Measurements from ENCODE around the gene NUP214. TPM values are rescaled to one million over a fixed set of nuclear protein-coding genes. Genes with fewer than 3 reads are reported as not detected.

The NUP214 gene
- total RNA-seq, 5 donors from 2014 or later (not counting 1 experiment from before 2014, with no cell fraction given): 66.7 to 106 (median 68.5) TPM

- Mint-ChIP-seq H3K27ac (no peak overlapping the region), H3K27me3 (no peaks in the 10 kb centered on the region), H3K4me3 (no peak overlapping the region), H3K4me1 (peaks cover 2 to 14% (median 2%) of the 10 kb centered on the region in 3 donors), H3K9me3 (no peaks in the 10 kb centered on the region), H3K36me3 (peaks cover 48% of the 10 kb centered on the region)
- Histone ChIP-seq H3K9me3 (no peaks in the 10 kb centered on the region), H3K27ac (ENCODE audit: low read length) (no peak overlapping the region), H3K36me3 (ENCODE audit: control insufficient read depth in 2 of 2, extremely low read depth in 1 of 2, insufficient read depth in 1 of 2, low read length in 1 of 2) (peaks cover 5 to 64% of the 10 kb centered on the region in 2 donors), H3K27me3 (replicated peaks in 1 of 2; ENCODE audit: control insufficient read depth in 2 of 2, extremely low read depth in 1 of 2, insufficient read depth in 2 of 2, low read length in 1 of 2) (no peaks in the 10 kb centered on the region), H3K4me1 (ENCODE audit: control insufficient read depth in 1 of 2, extremely low read depth in 1 of 2, insufficient read depth in 2 of 2, low read length in 2 of 2) (no peaks in the 10 kb centered on the region), H3K4me3 (ENCODE audit: control insufficient read depth in 1 of 2, extremely low read depth in 1 of 2, low read length in 1 of 2) (no peak overlapping the region)
- ChIA-PET POLR2A (no interaction called here), CTCF (interaction anchor here in 1 of 2 donors (0.6 kb wide), 1 partner anchor 19 kb away, joined by 6 read pairs; no protein-coding TSS in a partner anchor)
- ATAC-seq (replicated peaks in 1 of 4) (no peak), DNase-seq (no peak)
- no CpG with 5 or more reads among the region's 1 CpG for WGBS (ENCODE audit: insufficient coverage)
Observed at GRCh38 chr9:131160416-131161112, 35.2 kb downstream of the NUP214 start.

GRCh38 chr9:131161585-131161984, 36.2 kb downstream of the NUP214 start:
- no peaks in the 10 kb centered on the region for H3K27me3 Mint-ChIP-seq
- no peak overlapping the region for H3K4me3 ChIP-seq (ENCODE audit: control insufficient read depth in 1 of 2, extremely low read depth in 1 of 2, low read length in 1 of 2)
- H3K9me3 Mint-ChIP-seq: no peaks in the 10 kb centered on the region
- peaks cover 52% of the 10 kb centered on the region for H3K36me3 Mint-ChIP-seq
- no peaks in the 10 kb centered on the region for H3K9me3 ChIP-seq
- peaks cover 5 to 73% of the 10 kb centered on the region in 2 donors for H3K36me3 ChIP-seq (ENCODE audit: control insufficient read depth in 2 of 2, extremely low read depth in 1 of 2, insufficient read depth in 1 of 2, low read length in 1 of 2)
- H3K27ac Mint-ChIP-seq: no peak overlapping the region
- no peak overlapping the region for H3K4me3 Mint-ChIP-seq
- ATAC-seq (replicated peaks in 1 of 4) (no peak), DNase-seq (no peak)
- no CpG with 5 or more reads among the region's 6 CpGs for WGBS (ENCODE audit: insufficient coverage)
- CTCF ChIA-PET: no interaction called here
- H3K27ac ChIP-seq (ENCODE audit: low read length): no peak overlapping the region
- peaks cover 0 to 6% (median 0%) of the 10 kb centered on the region in 3 donors for H3K4me1 Mint-ChIP-seq
- no peaks in the 10 kb centered on the region for H3K4me1 ChIP-seq (ENCODE audit: control insufficient read depth in 1 of 2, extremely low read depth in 1 of 2, insufficient read depth in 2 of 2, low read length in 2 of 2)
- no peaks in the 10 kb centered on the region for H3K27me3 ChIP-seq (replicated peaks in 1 of 2; ENCODE audit: control insufficient read depth in 2 of 2, extremely low read depth in 1 of 2, insufficient read depth in 2 of 2, low read length in 1 of 2)
- POLR2A ChIA-PET: interaction anchor here in 1 of 2 donors (0.6 kb wide), 2 partner anchors 55 to 355 kb away, joined by 4 to 7 read pairs; no protein-coding TSS in a partner anchor

DNA sequence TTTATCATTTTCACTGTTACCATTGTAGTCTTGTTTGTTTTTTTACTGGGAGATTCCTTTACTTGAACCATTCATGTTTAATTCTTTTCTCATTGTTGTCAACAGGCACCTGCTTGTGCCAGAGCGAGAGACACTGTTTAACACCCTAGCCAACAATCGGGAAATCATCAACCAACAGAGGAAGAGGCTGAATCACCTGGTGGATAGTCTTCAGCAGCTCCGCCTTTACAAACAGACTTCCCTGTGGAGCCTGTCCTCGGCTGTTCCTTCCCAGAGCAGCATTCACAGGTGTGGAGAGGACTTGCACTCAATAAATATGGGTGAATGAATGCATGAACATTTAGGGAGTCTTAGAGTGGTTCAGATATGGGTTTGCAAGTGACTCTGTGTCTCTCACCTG, 37.5 kb downstream of the NUP214 start:
- no peaks in the 10 kb centered on the region for H3K4me1 ChIP-seq (ENCODE audit: control insufficient read depth in 1 of 2, extremely low read depth in 1 of 2, insufficient read depth in 2 of 2, low read length in 2 of 2)
- Mint-ChIP-seq H3K4me1 (peaks cover 5 to 12% (median 6%) of the 10 kb centered on the region in 3 donors), H3K9me3 (no peaks in the 10 kb centered on the region), H3K27ac (no peak overlapping the region), H3K4me3 (no peak overlapping the region), H3K27me3 (no peaks in the 10 kb centered on the region), H3K36me3 (peaks cover 55% of the 10 kb centered on the region)
- no peaks in the 10 kb centered on the region for H3K27me3 ChIP-seq (replicated peaks in 1 of 2; ENCODE audit: control insufficient read depth in 2 of 2, extremely low read depth in 1 of 2, insufficient read depth in 2 of 2, low read length in 1 of 2)
- ATAC-seq (replicated peaks in 1 of 4) (no peak), DNase-seq (no peak)
- H3K9me3 ChIP-seq: no peaks in the 10 kb centered on the region
- WGBS (ENCODE audit: insufficient coverage): 100% methylated on average over 2 of the region's 4 CpGs
- H3K4me3 ChIP-seq (ENCODE audit: control insufficient read depth in 1 of 2, extremely low read depth in 1 of 2, low read length in 1 of 2): no peak overlapping the region
- POLR2A ChIA-PET: no interaction called here
- CTCF ChIA-PET: no interaction called here
- H3K36me3 ChIP-seq (ENCODE audit: control insufficient read depth in 2 of 2, extremely low read depth in 1 of 2, insufficient read depth in 1 of 2, low read length in 1 of 2): peaks cover 6 to 67% of the 10 kb centered on the region in 2 donors
- H3K27ac ChIP-seq (ENCODE audit: low read length): no peak overlapping the region

GRCh38 chr9:131165523-131165922, 40.1 kb downstream of the NUP214 start:
- no peaks in the 10 kb centered on the region for H3K27me3 Mint-ChIP-seq
- Histone ChIP-seq H3K27ac (ENCODE audit: low read length) (no peak overlapping the region), H3K4me3 (ENCODE audit: control insufficient read depth in 1 of 2, extremely low read depth in 1 of 2, low read length in 1 of 2) (no peak overlapping the region), H3K4me1 (ENCODE audit: control insufficient read depth in 1 of 2, extremely low read depth in 1 of 2, insufficient read depth in 2 of 2, low read length in 2 of 2) (no peaks in the 10 kb centered on the region), H3K9me3 (no peaks in the 10 kb centered on the region), H3K27me3 (replicated peaks in 1 of 2; ENCODE audit: control insufficient read depth in 2 of 2, extremely low read depth in 1 of 2, insufficient read depth in 2 of 2, low read length in 1 of 2) (no peaks in the 10 kb centered on the region), H3K36me3 (ENCODE audit: control insufficient read depth in 2 of 2, extremely low read depth in 1 of 2, insufficient read depth in 1 of 2, low read length in 1 of 2) (peaks cover 4 to 59% of the 10 kb centered on the region in 2 donors)
- no peak for DNase-seq
- POLR2A ChIA-PET: no interaction called here
- H3K4me1 Mint-ChIP-seq: peaks cover 8 to 18% (median 12%) of the 10 kb centered on the region in 3 donors
- no peak overlapping the region for H3K4me3 Mint-ChIP-seq
- no peak for ATAC-seq (replicated peaks in 1 of 4)
- CTCF ChIA-PET: no interaction called here
- peak overlapping the region in 1 of 2 donors; percentile 33 for H3K27ac Mint-ChIP-seq
- no peaks in the 10 kb centered on the region for H3K9me3 Mint-ChIP-seq
- peaks cover 53% of the 10 kb centered on the region for H3K36me3 Mint-ChIP-seq

DNA sequence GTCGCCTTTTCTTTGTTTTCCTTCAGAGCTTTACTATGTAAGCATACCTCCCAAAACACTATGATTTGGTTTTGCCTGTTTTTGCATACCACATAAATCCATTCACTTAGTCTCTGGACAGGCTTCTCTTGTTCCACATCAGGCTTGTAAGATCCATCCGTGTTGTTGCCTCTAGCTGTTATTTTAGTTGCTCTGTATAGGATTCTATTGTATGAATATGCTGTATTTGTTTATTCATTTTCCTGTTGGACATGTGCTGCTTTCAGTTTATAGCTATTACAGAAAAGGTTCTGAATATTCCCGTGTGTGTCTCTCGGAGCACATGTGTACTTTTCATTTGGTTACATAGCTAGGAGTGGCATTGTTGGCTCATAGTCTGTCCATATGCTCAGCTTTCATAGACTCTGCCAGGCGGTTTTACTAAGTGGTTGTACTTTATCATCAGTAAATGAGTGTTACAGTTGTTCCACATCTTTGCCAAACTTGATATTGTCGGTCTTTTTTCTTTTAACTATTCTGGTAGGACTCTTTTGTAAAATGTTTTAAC, 41.8 kb downstream of the NUP214 start:
- H3K4me3 ChIP-seq (ENCODE audit: control insufficient read depth in 1 of 2, extremely low read depth in 1 of 2, low read length in 1 of 2): no peak overlapping the region
- H3K4me1 ChIP-seq (ENCODE audit: control insufficient read depth in 1 of 2, extremely low read depth in 1 of 2, insufficient read depth in 2 of 2, low read length in 2 of 2): no peaks in the 10 kb centered on the region
- H3K4me3 Mint-ChIP-seq: no peak overlapping the region
- H3K27me3 ChIP-seq (replicated peaks in 1 of 2; ENCODE audit: control insufficient read depth in 2 of 2, extremely low read depth in 1 of 2, insufficient read depth in 2 of 2, low read length in 1 of 2): no peaks in the 10 kb centered on the region
- peaks cover 4 to 55% of the 10 kb centered on the region in 2 donors for H3K36me3 ChIP-seq (ENCODE audit: control insufficient read depth in 2 of 2, extremely low read depth in 1 of 2, insufficient read depth in 1 of 2, low read length in 1 of 2)
- POLR2A ChIA-PET: no interaction called here
- DNase-seq: no peak
- no peak for ATAC-seq (replicated peaks in 1 of 4)
- 83% methylated on average over 2 of the region's 6 CpGs for WGBS (ENCODE audit: insufficient coverage)
- no peaks in the 10 kb centered on the region for H3K9me3 Mint-ChIP-seq
- no peak overlapping the region for H3K27ac Mint-ChIP-seq
- peaks cover 8 to 18% (median 12%) of the 10 kb centered on the region in 3 donors for H3K4me1 Mint-ChIP-seq
- H3K36me3 Mint-ChIP-seq: peaks cover 57% of the 10 kb centered on the region
- H3K27me3 Mint-ChIP-seq: no peaks in the 10 kb centered on the region
- H3K9me3 ChIP-seq: no peaks in the 10 kb centered on the region
- H3K27ac ChIP-seq (ENCODE audit: low read length): no peak overlapping the region
- CTCF ChIA-PET: interaction anchor here in 1 of 2 donors (0.5 kb wide), 1 partner anchor 120 kb away, joined by 6 read pairs; no protein-coding TSS in a partner anchor

DNA sequence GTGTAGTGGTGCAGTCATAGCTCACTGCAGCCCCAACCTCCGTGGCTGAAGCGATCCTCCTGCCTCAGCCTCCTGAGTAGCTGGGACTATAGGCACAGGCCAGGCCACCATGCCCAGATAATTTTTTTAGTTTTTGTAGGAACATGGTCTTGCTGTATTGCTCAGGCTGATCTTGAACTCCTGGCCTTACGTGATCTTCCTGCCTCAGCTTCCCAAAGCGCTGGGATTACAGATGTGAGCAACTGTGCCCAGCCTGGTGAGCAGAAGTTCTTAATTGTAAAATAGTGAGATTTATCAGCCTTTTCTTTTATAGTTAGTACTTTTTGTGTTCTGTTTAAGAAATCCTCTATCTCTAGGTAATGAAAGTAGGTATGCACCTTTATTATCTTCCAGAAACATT, 42.5 kb downstream of the NUP214 start:
- H3K9me3 Mint-ChIP-seq: no peaks in the 10 kb centered on the region
- Histone ChIP-seq H3K36me3 (ENCODE audit: control insufficient read depth in 2 of 2, extremely low read depth in 1 of 2, insufficient read depth in 1 of 2, low read length in 1 of 2) (peaks cover 4 to 50% of the 10 kb centered on the region in 2 donors), H3K4me3 (ENCODE audit: control insufficient read depth in 1 of 2, extremely low read depth in 1 of 2, low read length in 1 of 2) (no peak overlapping the region), H3K9me3 (no peaks in the 10 kb centered on the region), H3K27me3 (replicated peaks in 1 of 2; ENCODE audit: control insufficient read depth in 2 of 2, extremely low read depth in 1 of 2, insufficient read depth in 2 of 2, low read length in 1 of 2) (no peaks in the 10 kb centered on the region), H3K4me1 (ENCODE audit: control insufficient read depth in 1 of 2, extremely low read depth in 1 of 2, insufficient read depth in 2 of 2, low read length in 2 of 2) (no peaks in the 10 kb centered on the region), H3K27ac (ENCODE audit: low read length) (no peak overlapping the region)
- DNase-seq (no peak), ATAC-seq (replicated peaks in 1 of 4) (no peak)
- no peak overlapping the region for H3K4me3 Mint-ChIP-seq
- no peaks in the 10 kb centered on the region for H3K27me3 Mint-ChIP-seq
- peak overlapping the region in 1 of 2 donors; percentile 24 for H3K27ac Mint-ChIP-seq
- H3K4me1 Mint-ChIP-seq: peaks cover 9 to 18% (median 12%) of the 10 kb centered on the region in 3 donors
- 97% methylated on average over 3 of the region's 4 CpGs for WGBS (ENCODE audit: insufficient coverage)
- POLR2A ChIA-PET: no interaction called here
- CTCF ChIA-PET: no interaction called here
- peaks cover 58% of the 10 kb centered on the region for H3K36me3 Mint-ChIP-seq

Data from T-cell (primary cell).